Neural cell (in vitro differentiated cells): ENCODE data around the gene LINC01488. TPM values are rescaled to one million over a fixed set of nuclear protein-coding genes. Genes with fewer than 3 reads are reported as not detected.

ENCODE experiments used
- H2AFZ ChIP-seq: fragments of 200-600, 300-800 bp; sonication (generic), shearing (Covaris generic); 2 replicates; pipeline ENCODE4 v1.6.0; 2014; ENCODE audit warnings: low read depth, mild to moderate bottlenecking, antibody characterized with exemption, low read length, moderate library complexity
- H3F3A ChIP-seq: fragments of 200-600 bp; shearing (Covaris generic); 2 replicates; pipeline ENCODE4 v1.6.1; 2016; ENCODE audit warnings: mild to moderate bottlenecking, moderate library complexity, mixed read lengths, antibody characterized with exemption, low read length; ENCODE audit not compliant: insufficient read depth, poor library complexity, severe bottlenecking
- H3K27ac ChIP-seq: fragments of 200-600, 300-800 bp; sonication (generic), shearing (Covaris generic); 2 replicates; pipeline ENCODE4 v1.5.1; 2014; ENCODE audit warnings: mild to moderate bottlenecking, low read length, moderate library complexity
- H3K27me3 ChIP-seq: fragments of 300-800, 200-600 bp; sonication (generic), shearing (Covaris generic); 2 replicates; pipeline ENCODE4 v1.6.0; 2014; ENCODE audit warnings: mild to moderate bottlenecking, low read depth, low read length, moderate library complexity; ENCODE audit not compliant: insufficient read depth
- H3K36me3 ChIP-seq: fragments of 300-800, 200-600 bp; sonication (generic), shearing (Covaris generic); 2 replicates; pipeline ENCODE4 v1.5.1; 2014; ENCODE audit warnings: mild to moderate bottlenecking, antibody characterized with exemption, low read length, moderate library complexity; ENCODE audit not compliant: insufficient read depth
- H3K4me2 ChIP-seq: fragments of 300-800, 200-600 bp; sonication (generic), shearing (Covaris generic); 2 replicates; pipeline ENCODE4 v1.6.0; 2014; ENCODE audit warnings: mild to moderate bottlenecking, low read length
- H3K4me3 ChIP-seq: fragments of 300-800, 200-600 bp; sonication (generic), shearing (Covaris generic); 2 replicates; pipeline ENCODE4 v1.5.1; 2014; ENCODE audit warnings: mild to moderate bottlenecking, low read length, moderate library complexity
- H3K79me2 ChIP-seq: fragments of 200-600 bp; shearing (Covaris generic); replicated peaks from 2 replicates; pipeline ENCODE4 v1.6.0; 2014; ENCODE audit warnings: mild to moderate bottlenecking, low read length, moderate library complexity; ENCODE audit not compliant: insufficient read depth
- H3K9ac ChIP-seq: fragments of 300-800, 200-600 bp; sonication (generic), shearing (Covaris generic); 2 replicates; pipeline ENCODE4 v1.6.1; 2016; ENCODE audit warnings: mild to moderate bottlenecking, low read length, mixed read lengths
- H3K9me2 ChIP-seq: fragments of 200-600 bp; shearing (Covaris generic); 2 replicates; pipeline ENCODE4 v1.6.1; 2016; ENCODE audit warnings: mild to moderate bottlenecking, low read length, mixed read lengths; ENCODE audit not compliant: insufficient read depth
- H3K9me3 ChIP-seq: fragments of 200-600, 300-800 bp; sonication (generic), shearing (Covaris generic); 2 replicates; pipeline ENCODE4 v1.6.1; 2016; ENCODE audit warnings: mild to moderate bottlenecking, mixed run types, low read length, moderate library complexity, mixed read lengths
- H4K20me1 ChIP-seq: fragments of 200-600 bp; shearing (Covaris generic); 2 replicates; pipeline ENCODE4 v1.6.1; 2016; ENCODE audit warnings: mild to moderate bottlenecking, mixed run types; ENCODE audit not compliant: insufficient read depth
- EP300 ChIP-seq: fragments of 450-650 bp; conservative IDR thresholded peaks from 2 replicates; pipeline ENCODE4 v1.6.1; 2014; ENCODE audit warnings: antibody characterized with exemption, mild to moderate bottlenecking, moderate library complexity; ENCODE audit not compliant: poor library complexity, severe bottlenecking
- EZH2 ChIP-seq: fragments of 200-600, 300-800 bp; shearing (Covaris generic), sonication (generic); IDR thresholded peaks from 2 replicates; pipeline ENCODE4 v1.6.1; 2014; ENCODE audit warnings: antibody characterized with exemption, low read length, borderline replicate concordance, mild to moderate bottlenecking; ENCODE audit not compliant: insufficient read depth, poor library complexity, severe bottlenecking
- MXI1 ChIP-seq: fragments of 450-650 bp; conservative IDR thresholded peaks from 2 replicates; pipeline ENCODE4 v1.6.1; 2014; ENCODE audit warnings: antibody characterized with exemption, mild to moderate bottlenecking; ENCODE audit not compliant: poor library complexity, severe bottlenecking
- POLR2AphosphoS5 ChIP-seq: IDR thresholded peaks from 2 replicates; pipeline ENCODE4 v1.6.1; 2012
- RAD21 ChIP-seq: fragments of 450-650 bp; conservative IDR thresholded peaks from 2 replicates; pipeline ENCODE4 v1.6.1; 2014; ENCODE audit warnings: antibody characterized with exemption, mild to moderate bottlenecking, moderate library complexity
- SMC3 ChIP-seq: fragments of 450-650 bp; conservative IDR thresholded peaks from 2 replicates; pipeline ENCODE4 v1.6.1; 2014; ENCODE audit warnings: antibody characterized with exemption, mild to moderate bottlenecking, moderate library complexity; ENCODE audit not compliant: poor library complexity
- TAF1 ChIP-seq: IDR thresholded peaks from 2 replicates; pipeline ENCODE4 v1.6.1; 2012; ENCODE audit warnings: low read depth
- polyA plus RNA-seq: library from polyadenylated mRNA; depleted of rRNA; stranded (reverse); fragments of >200 nt; gene quantifications from 2 replicates; pipeline ENCODE4 v1.2.3, GENCODE V29; 2014
- TF ChIP-seq, protein P1 (sequence below): fragments of 450-650 bp; IDR thresholded peaks from 2 replicates; pipeline ENCODE4 v1.5.1; 2014; ENCODE audit warnings: antibody characterized with exemption, mild to moderate bottlenecking, moderate library complexity; ENCODE audit not compliant: poor library complexity, severe bottlenecking
- TF ChIP-seq, protein P2 (sequence below): IDR thresholded peaks from 2 replicates; pipeline ENCODE4 v1.6.1; 2012; ENCODE audit warnings: borderline replicate concordance

The LINC01488 gene
- polyA plus RNA-seq, 1 donor from 2014 or later = not detected

DNA sequence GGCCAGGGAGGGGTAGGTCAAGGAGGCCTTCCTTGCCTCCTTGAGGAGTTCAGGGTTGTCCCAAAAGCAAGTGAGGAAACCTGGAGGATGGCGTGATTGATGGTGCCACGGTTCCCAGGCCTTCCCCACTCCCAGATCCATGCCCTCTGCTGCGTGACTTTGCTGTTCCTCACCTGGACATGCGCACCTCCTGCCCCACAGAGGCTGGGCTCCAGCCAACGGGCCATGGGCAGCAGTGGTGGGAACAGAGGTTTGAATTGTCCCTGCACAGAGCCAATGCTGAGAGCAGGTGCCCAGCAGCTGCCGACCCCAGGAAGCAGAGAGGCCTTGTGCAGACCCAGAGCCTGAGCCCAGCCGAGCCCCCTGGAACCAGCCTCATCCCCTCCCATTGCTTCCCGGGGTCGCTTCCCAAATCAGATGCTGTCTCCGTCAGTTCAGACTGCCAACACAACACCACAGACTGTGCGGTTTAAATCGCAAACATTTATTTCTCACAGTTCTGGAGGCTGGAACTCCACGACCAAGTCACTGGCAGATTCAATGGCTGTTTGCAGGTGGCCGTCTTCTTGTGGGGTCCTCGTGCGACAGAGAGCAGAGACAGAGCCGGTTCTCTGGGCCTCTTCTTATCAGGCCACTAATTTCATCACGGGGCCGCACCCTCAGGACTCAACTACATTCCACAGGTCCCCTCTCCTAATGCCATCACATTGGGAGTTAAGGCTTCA is 6.2 kb upstream of the LINC01488 start:
- TF ChIP-seq MXI1 (no peak), EZH2 (no peak), POLR2AphosphoS5 (no peak), TAF1 (no peak), SMC3 (no peak), EP300 (no peak), RAD21 (no peak)
- TF ChIP-seq, protein P1, sequence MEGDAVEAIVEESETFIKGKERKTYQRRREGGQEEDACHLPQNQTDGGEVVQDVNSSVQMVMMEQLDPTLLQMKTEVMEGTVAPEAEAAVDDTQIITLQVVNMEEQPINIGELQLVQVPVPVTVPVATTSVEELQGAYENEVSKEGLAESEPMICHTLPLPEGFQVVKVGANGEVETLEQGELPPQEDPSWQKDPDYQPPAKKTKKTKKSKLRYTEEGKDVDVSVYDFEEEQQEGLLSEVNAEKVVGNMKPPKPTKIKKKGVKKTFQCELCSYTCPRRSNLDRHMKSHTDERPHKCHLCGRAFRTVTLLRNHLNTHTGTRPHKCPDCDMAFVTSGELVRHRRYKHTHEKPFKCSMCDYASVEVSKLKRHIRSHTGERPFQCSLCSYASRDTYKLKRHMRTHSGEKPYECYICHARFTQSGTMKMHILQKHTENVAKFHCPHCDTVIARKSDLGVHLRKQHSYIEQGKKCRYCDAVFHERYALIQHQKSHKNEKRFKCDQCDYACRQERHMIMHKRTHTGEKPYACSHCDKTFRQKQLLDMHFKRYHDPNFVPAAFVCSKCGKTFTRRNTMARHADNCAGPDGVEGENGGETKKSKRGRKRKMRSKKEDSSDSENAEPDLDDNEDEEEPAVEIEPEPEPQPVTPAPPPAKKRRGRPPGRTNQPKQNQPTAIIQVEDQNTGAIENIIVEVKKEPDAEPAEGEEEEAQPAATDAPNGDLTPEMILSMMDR = no peak
- TF ChIP-seq, protein P2, sequence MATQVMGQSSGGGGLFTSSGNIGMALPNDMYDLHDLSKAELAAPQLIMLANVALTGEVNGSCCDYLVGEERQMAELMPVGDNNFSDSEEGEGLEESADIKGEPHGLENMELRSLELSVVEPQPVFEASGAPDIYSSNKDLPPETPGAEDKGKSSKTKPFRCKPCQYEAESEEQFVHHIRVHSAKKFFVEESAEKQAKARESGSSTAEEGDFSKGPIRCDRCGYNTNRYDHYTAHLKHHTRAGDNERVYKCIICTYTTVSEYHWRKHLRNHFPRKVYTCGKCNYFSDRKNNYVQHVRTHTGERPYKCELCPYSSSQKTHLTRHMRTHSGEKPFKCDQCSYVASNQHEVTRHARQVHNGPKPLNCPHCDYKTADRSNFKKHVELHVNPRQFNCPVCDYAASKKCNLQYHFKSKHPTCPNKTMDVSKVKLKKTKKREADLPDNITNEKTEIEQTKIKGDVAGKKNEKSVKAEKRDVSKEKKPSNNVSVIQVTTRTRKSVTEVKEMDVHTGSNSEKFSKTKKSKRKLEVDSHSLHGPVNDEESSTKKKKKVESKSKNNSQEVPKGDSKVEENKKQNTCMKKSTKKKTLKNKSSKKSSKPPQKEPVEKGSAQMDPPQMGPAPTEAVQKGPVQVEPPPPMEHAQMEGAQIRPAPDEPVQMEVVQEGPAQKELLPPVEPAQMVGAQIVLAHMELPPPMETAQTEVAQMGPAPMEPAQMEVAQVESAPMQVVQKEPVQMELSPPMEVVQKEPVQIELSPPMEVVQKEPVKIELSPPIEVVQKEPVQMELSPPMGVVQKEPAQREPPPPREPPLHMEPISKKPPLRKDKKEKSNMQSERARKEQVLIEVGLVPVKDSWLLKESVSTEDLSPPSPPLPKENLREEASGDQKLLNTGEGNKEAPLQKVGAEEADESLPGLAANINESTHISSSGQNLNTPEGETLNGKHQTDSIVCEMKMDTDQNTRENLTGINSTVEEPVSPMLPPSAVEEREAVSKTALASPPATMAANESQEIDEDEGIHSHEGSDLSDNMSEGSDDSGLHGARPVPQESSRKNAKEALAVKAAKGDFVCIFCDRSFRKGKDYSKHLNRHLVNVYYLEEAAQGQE = no peak

GRCh38 chr11:69475866-69476471 is 5.5 kb upstream of the LINC01488 start:
- Histone ChIP-seq H3K4me2 (no peak overlapping the region), H3K9me3 (no peaks in the 10 kb centered on the region), H3K4me3 (no peak overlapping the region), H4K20me1 (no peaks in the 10 kb centered on the region), H2AFZ (no peak overlapping the region), H3K9me2 (no peaks in the 10 kb centered on the region), H3K27me3 (no peaks in the 10 kb centered on the region), H3K79me2 (no peaks in the 10 kb centered on the region), H3F3A (no peaks in the 10 kb centered on the region), H3K9ac (no peak overlapping the region), H3K36me3 (no peaks in the 10 kb centered on the region), H3K27ac (no peak overlapping the region)
- TF ChIP-seq SMC3 = no peak
- TF ChIP-seq, protein P1 = no peak
- TF ChIP-seq EP300 = no peak
- TF ChIP-seq TAF1 = no peak
- no peak for TF ChIP-seq MXI1
- TF ChIP-seq POLR2AphosphoS5 = no peak
- TF ChIP-seq RAD21 = no peak
- TF ChIP-seq, protein P2 = no peak
- TF ChIP-seq EZH2 = no peak

More for the DNA sequence above, 6.2 kb upstream of the LINC01488 start:
- no peaks in the 10 kb centered on the region for H3K27me3 ChIP-seq
- no peaks in the 10 kb centered on the region for H4K20me1 ChIP-seq
- no peak overlapping the region for H3K4me3 ChIP-seq
- H3K4me2 ChIP-seq = no peak overlapping the region
- H3K79me2 ChIP-seq = no peaks in the 10 kb centered on the region
- H3K9me2 ChIP-seq = no peaks in the 10 kb centered on the region
- no peak overlapping the region for H3K27ac ChIP-seq
- H3K9me3 ChIP-seq = no peaks in the 10 kb centered on the region
- no peak overlapping the region for H2AFZ ChIP-seq
- H3K9ac ChIP-seq = no peak overlapping the region
- H3F3A ChIP-seq = no peaks in the 10 kb centered on the region
- H3K36me3 ChIP-seq = no peaks in the 10 kb centered on the region
